Measurements from ENCODE around the gene ACTR6.

DNA sequence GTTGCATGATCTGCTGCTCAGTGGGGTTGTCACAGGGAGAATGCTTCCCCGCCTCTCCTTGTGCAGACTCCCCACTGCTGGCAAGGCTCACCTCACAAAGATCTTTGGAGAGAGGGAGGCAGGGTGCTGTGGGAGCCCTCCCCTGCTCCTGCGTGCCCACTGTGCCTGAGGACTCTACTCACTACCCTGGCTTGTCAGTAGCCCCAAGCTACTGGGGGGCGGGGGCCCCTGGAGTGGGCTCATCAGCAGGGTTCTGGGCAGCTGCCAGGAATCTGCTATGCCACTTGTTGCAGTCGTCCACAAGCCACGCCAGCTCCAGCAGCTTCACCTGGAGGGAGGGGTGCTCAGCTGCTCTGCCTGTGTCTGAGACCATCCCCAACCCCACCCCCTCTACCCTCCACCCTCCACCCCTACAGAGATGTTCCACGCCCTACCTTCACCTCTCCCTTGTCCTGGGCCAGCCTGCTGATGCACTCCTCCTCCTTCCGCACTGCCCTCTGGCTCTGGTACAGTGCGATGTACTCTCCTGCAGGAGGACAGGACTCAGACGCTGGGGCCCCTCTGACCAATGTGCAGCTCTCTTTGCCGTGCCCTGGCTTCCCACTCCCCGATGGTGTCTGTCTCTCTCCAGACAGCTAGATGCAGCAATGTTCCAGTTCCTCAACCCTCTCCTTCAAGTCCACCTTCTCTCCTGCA is 43.7 kb upstream of the ACTR6 start:
- TF ChIP-seq TCF4 (CRISPR knock-in tag; IDR thresholded peaks at IDR 0.05; ENCODE audit: borderline replicate concordance) (no peak), ZFP30 (CRISPR knock-in tag; IDR thresholded peaks at IDR 0.05) (no peak), ARNTL (CRISPR knock-in tag; IDR thresholded peaks at IDR 0.05; ENCODE audit: borderline replicate concordance, low read depth) (no peak), ZNF8 (CRISPR knock-in tag; IDR thresholded peaks at IDR 0.05) (no peak), SNAI2 (CRISPR knock-in tag; IDR thresholded peaks at IDR 0.05) (no peak), ZNF70 (CRISPR knock-in tag; IDR thresholded peaks at IDR 0.05) (no peak), BACH2 (CRISPR knock-in tag; IDR thresholded peaks at IDR 0.05; ENCODE audit: borderline replicate concordance) (no peak), PPARA (CRISPR knock-in tag; IDR thresholded peaks at IDR 0.05; ENCODE audit: borderline replicate concordance) (no peak), ZFP3 (CRISPR knock-in tag; IDR thresholded peaks at IDR 0.05) (no peak), CSDC2 (CRISPR knock-in tag; IDR thresholded peaks at IDR 0.05) (no peak), RARB (CRISPR knock-in tag; IDR thresholded peaks at IDR 0.05) (no peak)
- TF ChIP-seq, protein P1, sequence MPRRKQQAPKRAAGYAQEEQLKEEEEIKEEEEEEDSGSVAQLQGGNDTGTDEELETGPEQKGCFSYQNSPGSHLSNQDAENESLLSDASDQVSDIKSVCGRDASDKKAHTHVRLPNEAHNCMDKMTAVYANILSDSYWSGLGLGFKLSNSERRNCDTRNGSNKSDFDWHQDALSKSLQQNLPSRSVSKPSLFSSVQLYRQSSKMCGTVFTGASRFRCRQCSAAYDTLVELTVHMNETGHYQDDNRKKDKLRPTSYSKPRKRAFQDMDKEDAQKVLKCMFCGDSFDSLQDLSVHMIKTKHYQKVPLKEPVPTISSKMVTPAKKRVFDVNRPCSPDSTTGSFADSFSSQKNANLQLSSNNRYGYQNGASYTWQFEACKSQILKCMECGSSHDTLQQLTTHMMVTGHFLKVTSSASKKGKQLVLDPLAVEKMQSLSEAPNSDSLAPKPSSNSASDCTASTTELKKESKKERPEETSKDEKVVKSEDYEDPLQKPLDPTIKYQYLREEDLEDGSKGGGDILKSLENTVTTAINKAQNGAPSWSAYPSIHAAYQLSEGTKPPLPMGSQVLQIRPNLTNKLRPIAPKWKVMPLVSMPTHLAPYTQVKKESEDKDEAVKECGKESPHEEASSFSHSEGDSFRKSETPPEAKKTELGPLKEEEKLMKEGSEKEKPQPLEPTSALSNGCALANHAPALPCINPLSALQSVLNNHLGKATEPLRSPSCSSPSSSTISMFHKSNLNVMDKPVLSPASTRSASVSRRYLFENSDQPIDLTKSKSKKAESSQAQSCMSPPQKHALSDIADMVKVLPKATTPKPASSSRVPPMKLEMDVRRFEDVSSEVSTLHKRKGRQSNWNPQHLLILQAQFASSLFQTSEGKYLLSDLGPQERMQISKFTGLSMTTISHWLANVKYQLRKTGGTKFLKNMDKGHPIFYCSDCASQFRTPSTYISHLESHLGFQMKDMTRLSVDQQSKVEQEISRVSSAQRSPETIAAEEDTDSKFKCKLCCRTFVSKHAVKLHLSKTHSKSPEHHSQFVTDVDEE (CRISPR knock-in tag; IDR thresholded peaks at IDR 0.05): no peak
